ENCODE data around the gene IGIP. TPM values are rescaled to one million over a fixed set of nuclear protein-coding genes. Genes with fewer than 3 reads are reported as not detected.

Gene IGIP
- total RNA-seq (ENCODE audit: low replicate concordance): 0.59 and 1.6 TPM in 2 replicates

- H4K20me1 ChIP-seq (ENCODE audit: low read depth): no peaks in the 10 kb centered on the region
- H3K4me1 Mint-ChIP-seq: no peaks in the 10 kb centered on the region
- H3K4me3 Mint-ChIP-seq: no peak within 1 kb of the TSS
- no peak within 1 kb of the TSS for H3K4me3 ChIP-seq
- H3K4me2 ChIP-seq: no peak within 1 kb of the TSS
- H3K36me3 Mint-ChIP-seq: no peaks in the 10 kb centered on the region
- H3F3A ChIP-seq (ENCODE audit: low read depth): no peaks in the 10 kb centered on the region
- no peak for DNase-seq (ENCODE audit: low spot score)
- peaks cover 2% of the 10 kb centered on the region for H3K27me3 Mint-ChIP-seq (ENCODE audit: insufficient read depth, low read depth)
- H3K9ac ChIP-seq: no peak within 1 kb of the TSS
- peaks cover 14% of the 10 kb centered on the region for H3K27me3 ChIP-seq
- H3K27ac Mint-ChIP-seq: no peak within 1 kb of the TSS
- no peaks in the 10 kb centered on the region for H3K9me3 ChIP-seq (ENCODE audit: low read depth)
- no peak within 1 kb of the TSS for H3K27ac ChIP-seq
- H3K36me3 ChIP-seq: no peaks in the 10 kb centered on the region
- no peak within 1 kb of the TSS for H2AFZ ChIP-seq (replicated peaks)
- no peaks in the 10 kb centered on the region for H3K9me3 Mint-ChIP-seq
- H3K79me2 ChIP-seq (ENCODE audit: low read depth): no peaks in the 10 kb centered on the region
- no peak for TF ChIP-seq CTCF (IDR thresholded peaks at IDR 0.05)
- TF ChIP-seq EZH2phosphoT487 (IDR thresholded peaks at IDR 0.05): no peak
- no peak for TF ChIP-seq EZH2 (IDR thresholded peaks at IDR 0.05)
- H3K4me1 ChIP-seq: no peaks in the 10 kb centered on the region
Measured at GRCh38 chr5:140125637-140126036, at the start of gene IGIP. TSS of gene IGIP (plus strand) at chr5:140125937. CDS start at chr5:140128477, 2,540 bp downstream.

GRCh38 chr5:140076142-140076541 is 49.6 kb upstream of the IGIP start:
- Mint-ChIP-seq H3K27ac (no peak overlapping the region), H3K27me3 (ENCODE audit: insufficient read depth, low read depth) (peaks cover 11% of the 10 kb centered on the region), H3K9me3 (no peaks in the 10 kb centered on the region), H3K4me1 (no peaks in the 10 kb centered on the region), H3K36me3 (no peaks in the 10 kb centered on the region), H3K4me3 (no peak overlapping the region)
- H3K4me2 ChIP-seq: no peak overlapping the region
- H3K9ac ChIP-seq: no peak overlapping the region
- DNase-seq (ENCODE audit: low spot score): no peak
- peaks cover 4% of the 10 kb centered on the region for H3F3A ChIP-seq (ENCODE audit: low read depth)
- H3K27me3 ChIP-seq: peaks cover 91% of the 10 kb centered on the region
- no peak overlapping the region for H2AFZ ChIP-seq (replicated peaks)
- H3K4me3 ChIP-seq: no peak overlapping the region
- TF ChIP-seq CTCF (IDR thresholded peaks at IDR 0.05): no peak
- TF ChIP-seq EZH2 (IDR thresholded peaks at IDR 0.05): no peak
- no peaks in the 10 kb centered on the region for H3K79me2 ChIP-seq (ENCODE audit: low read depth)
- no peaks in the 10 kb centered on the region for H3K9me3 ChIP-seq (ENCODE audit: low read depth)
- no peaks in the 10 kb centered on the region for H3K4me1 ChIP-seq
- no peaks in the 10 kb centered on the region for H3K36me3 ChIP-seq
- H4K20me1 ChIP-seq (ENCODE audit: low read depth): no peaks in the 10 kb centered on the region
- H3K27ac ChIP-seq: no peak overlapping the region

- H3K4me1 Mint-ChIP-seq: no peaks in the 10 kb centered on the region
- H3K36me3 Mint-ChIP-seq: no peaks in the 10 kb centered on the region
- H3K36me3 ChIP-seq: no peaks in the 10 kb centered on the region
- no peaks in the 10 kb centered on the region for H3K9me3 ChIP-seq (ENCODE audit: low read depth)
- peaks cover 4% of the 10 kb centered on the region for H3F3A ChIP-seq (ENCODE audit: low read depth)
- no peak overlapping the region for H2AFZ ChIP-seq (replicated peaks)
- no peaks in the 10 kb centered on the region for H3K79me2 ChIP-seq (ENCODE audit: low read depth)
- no peak overlapping the region for H3K27ac ChIP-seq
- no peak overlapping the region for H3K9ac ChIP-seq
- TF ChIP-seq EZH2phosphoT487 (IDR thresholded peaks at IDR 0.05) (no peak), EZH2 (IDR thresholded peaks at IDR 0.05) (no peak), CTCF (IDR thresholded peaks at IDR 0.05) (no peak)
- H3K4me3 ChIP-seq: no peak overlapping the region
- H3K27me3 ChIP-seq: peaks cover 91% of the 10 kb centered on the region
- H3K9me3 Mint-ChIP-seq: no peaks in the 10 kb centered on the region
- no peaks in the 10 kb centered on the region for H3K4me1 ChIP-seq
- no peak overlapping the region for H3K27ac Mint-ChIP-seq
- peaks cover 11% of the 10 kb centered on the region for H3K27me3 Mint-ChIP-seq (ENCODE audit: insufficient read depth, low read depth)
- H3K4me3 Mint-ChIP-seq: no peak overlapping the region
- no peaks in the 10 kb centered on the region for H4K20me1 ChIP-seq (ENCODE audit: low read depth)
- H3K4me2 ChIP-seq: no peak overlapping the region
- peak; percentile 11 for DNase-seq (ENCODE audit: low spot score)
Measured at GRCh38 chr5:140076788-140077187, 48.9 kb upstream of the IGIP start.

Measured in neural progenitor cell (in vitro differentiated cells).